Coronary artery (tissue), 2 donors: ENCODE results near the gene CAMK4.
A peak's percentile ranks its signal among the peaks of the same experiment; 100 is the strongest.

Experiments used
- DNase-seq: peaks from one replicate; pipeline ENCODE4 v3.0.0-alpha.2; 2017; ENCODE audit warnings: low spot score
- H3K27ac ChIP-seq, 2 donors: fragments of 200-600 bp; sonication (generic); one replicate each; pipeline ENCODE4 v1.5.1; 2016 to 2019
- H3K4me3 ChIP-seq: fragments of 200-600 bp; sonication (generic); 2 replicates; pipeline ENCODE4 v1.5.1; 2016; ENCODE audit warnings: mild to moderate bottlenecking, moderate library complexity
- TF ChIP-seq, protein P1 (sequence below): fragments of 200-600 bp; sonication (generic); IDR thresholded peaks from one replicate; pipeline ENCODE4 v1.5.1; 2019; ENCODE audit warnings: antibody characterized with exemption

Gene CAMK4

DNA sequence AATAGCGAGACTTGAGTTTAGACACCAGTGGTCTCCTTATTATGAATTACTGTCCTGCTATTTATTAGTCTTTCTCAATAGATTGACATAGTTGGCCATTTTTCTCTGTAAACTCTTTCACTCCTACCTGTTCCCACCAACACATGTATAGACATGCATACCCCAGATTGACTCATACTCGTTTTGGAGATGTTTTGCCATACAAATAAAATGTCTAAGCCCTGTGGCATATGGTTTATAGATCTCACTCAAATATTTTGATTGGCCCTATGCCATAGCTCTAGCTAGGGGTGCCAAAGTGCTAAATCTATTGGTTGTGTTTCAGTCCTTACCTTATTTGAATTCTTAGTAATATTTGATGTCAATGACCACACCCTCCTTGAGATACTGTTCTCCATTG, 42.3 kb downstream of the CAMK4 start:
- H3K27ac ChIP-seq, result no peak overlapping the region
- DNase-seq, result no peak
- TF ChIP-seq, protein P1, sequence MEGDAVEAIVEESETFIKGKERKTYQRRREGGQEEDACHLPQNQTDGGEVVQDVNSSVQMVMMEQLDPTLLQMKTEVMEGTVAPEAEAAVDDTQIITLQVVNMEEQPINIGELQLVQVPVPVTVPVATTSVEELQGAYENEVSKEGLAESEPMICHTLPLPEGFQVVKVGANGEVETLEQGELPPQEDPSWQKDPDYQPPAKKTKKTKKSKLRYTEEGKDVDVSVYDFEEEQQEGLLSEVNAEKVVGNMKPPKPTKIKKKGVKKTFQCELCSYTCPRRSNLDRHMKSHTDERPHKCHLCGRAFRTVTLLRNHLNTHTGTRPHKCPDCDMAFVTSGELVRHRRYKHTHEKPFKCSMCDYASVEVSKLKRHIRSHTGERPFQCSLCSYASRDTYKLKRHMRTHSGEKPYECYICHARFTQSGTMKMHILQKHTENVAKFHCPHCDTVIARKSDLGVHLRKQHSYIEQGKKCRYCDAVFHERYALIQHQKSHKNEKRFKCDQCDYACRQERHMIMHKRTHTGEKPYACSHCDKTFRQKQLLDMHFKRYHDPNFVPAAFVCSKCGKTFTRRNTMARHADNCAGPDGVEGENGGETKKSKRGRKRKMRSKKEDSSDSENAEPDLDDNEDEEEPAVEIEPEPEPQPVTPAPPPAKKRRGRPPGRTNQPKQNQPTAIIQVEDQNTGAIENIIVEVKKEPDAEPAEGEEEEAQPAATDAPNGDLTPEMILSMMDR, result no peak
- H3K4me3 ChIP-seq, result no peak overlapping the region

DNA sequence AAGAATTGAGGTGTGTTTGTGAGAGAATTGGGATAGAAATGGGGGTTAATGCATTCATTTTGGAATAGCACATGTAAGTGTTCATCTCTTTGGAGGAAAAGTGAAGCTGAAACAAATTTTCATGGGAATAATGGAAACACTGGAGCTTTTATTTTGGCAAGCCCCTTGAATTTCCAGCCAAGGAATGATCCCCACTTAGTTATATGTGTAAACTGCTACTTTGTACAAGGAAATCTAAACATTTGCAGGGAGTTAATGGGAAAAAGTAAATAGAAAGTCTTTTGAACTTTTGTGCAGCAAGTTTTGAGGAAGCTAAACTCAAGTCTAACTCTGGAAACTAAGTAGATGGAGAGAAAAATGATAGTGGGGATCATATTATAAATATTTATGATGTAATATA, 44.1 kb downstream of the CAMK4 start:
- DNase-seq, result no peak
- TF ChIP-seq, protein P1, result no peak
- no peak overlapping the region for H3K27ac ChIP-seq
- no peak overlapping the region for H3K4me3 ChIP-seq

DNA sequence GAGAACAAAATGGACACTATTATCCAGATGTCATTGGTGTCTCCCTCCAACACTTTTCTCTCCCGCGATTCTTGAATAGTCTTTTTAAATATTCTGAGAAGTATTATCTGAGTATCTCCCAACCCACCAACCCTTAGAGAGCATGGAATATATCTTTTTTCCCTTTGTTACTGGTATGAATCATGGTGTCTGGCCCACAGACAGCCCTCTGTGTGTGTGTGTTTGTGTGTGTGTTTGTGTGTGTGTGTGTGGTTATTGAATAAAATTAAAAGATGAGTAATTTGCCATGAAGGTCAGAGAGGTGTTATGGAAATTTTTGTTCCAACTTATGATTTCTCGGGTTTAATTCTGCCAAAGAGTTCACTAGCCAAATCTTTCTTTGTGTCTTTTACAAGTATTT, 47.7 kb downstream of the CAMK4 start:
- TF ChIP-seq, protein P1, result no peak
- no peak overlapping the region for H3K4me3 ChIP-seq
- H3K27ac ChIP-seq, result no peak overlapping the region
- DNase-seq, result no peak

DNA sequence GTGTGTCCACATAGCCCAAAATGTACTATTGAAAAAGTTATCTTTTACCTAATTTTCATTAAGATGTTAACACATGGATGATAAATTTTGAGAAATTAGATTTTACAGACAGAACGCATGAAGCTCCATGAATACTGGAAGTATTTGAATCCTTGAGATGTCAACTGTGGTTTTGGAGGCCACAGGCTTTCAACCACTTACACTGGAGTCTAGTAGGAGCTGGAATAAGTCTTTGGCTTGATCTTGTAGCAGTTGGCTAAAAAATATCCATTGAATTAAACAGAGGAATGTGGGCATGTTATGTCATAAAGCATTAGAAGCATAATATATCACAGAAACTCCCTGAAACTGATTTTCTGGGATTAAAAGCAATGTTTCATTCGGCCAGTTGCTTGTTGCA, 52.9 kb downstream of the CAMK4 start:
- no peak for DNase-seq
- no peak overlapping the region for H3K4me3 ChIP-seq
- no peak overlapping the region for H3K27ac ChIP-seq
- TF ChIP-seq, protein P1, result no peak

DNA sequence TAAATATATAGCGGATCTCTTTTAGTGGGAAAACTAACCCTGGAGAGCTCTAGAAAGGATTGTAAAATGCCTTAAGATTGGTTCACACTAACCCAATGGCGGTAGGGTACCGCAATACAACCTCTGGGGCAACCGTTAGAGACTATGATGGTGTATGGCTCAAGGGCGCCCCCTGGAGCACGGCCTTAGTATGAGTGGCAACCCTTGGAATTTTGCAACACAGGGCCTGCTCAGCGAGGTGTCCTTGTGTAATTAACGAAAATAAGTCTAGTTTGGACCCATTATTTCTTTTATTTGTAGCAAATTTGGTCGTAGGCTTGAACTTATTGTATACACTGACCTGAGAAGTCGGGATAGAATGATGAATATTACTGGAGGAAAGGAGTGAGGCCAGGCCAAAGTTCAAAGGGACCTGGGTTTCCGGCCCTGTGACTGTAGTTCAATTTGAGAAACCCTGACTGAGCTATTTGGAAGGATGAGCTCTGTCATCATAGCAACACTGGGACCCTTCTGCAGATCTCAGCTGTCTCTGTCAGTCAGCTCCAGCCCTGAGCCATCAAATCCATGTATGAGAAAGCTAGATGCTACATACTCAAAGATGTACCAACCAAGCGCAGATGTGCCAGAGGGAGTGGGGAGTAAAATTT, 54.8 kb downstream of the CAMK4 start:
- TF ChIP-seq, protein P1, result peak; percentile 22
- no peak for DNase-seq
- H3K4me3 ChIP-seq, result no peak overlapping the region
- no peak overlapping the region for H3K27ac ChIP-seq

DNA sequence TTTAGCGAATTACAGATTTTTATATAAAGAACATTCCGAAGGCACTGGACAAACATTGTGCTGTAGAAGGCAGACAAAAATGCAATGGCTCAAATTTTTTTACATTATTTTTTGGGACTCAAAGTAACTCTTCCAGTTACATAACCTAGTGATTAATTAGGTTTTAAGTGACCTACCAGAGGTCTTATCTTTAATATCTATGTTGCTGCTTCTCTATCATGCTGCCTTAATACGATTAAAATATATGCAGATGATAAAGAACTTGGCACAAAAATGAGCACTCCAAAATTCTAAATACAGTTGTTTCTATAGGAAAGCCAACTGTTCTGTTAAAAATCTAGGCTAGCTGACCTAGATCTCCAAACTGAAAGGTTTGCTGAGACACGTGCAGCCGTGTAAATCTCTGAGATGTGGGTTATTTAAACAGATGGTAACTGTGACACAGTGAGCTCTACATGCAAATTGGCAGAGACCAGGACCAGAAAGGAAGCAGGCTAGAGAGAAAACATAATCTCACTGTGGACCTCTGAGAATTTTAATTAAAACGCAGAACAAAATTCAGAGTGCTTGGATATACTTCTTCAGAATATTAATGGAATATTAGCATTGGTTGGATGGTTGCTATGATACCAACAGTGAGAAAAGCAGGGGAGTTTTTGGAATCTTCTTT, 56.2 kb downstream of the CAMK4 start:
- Histone ChIP-seq H3K27ac (no peak overlapping the region), H3K4me3 (no peak overlapping the region)
- TF ChIP-seq, protein P1, result no peak
- no peak for DNase-seq

DNA sequence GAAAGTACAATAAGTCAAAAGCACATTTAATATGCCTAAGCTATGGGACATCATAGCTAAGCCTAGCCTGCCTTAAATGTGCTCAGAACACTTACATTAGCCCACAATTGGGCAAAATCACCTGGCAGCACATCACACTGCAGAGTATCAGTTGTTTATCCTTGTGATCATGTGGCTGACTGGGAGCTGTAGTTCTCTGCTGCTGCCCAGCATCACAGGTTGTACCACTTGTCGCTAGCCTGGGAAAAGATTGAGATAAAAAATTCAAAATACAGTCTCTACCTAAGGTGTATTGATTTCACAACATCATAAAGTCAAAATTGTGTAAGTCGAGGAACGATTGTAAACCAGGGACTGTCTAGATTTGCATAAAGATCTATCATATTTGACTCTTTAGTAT, 58.6 kb downstream of the CAMK4 start:
- DNase-seq, result no peak
- TF ChIP-seq, protein P1, result no peak
- no peak overlapping the region for H3K4me3 ChIP-seq

More for the DNA sequence above, 58.6 kb downstream of the CAMK4 start:
- no peak overlapping the region for H3K27ac ChIP-seq
